Frontal cortex (tissue), 4 donors: ENCODE measurements around the gene ABLIM2. TPM values are rescaled to one million over a fixed set of nuclear protein-coding genes. Genes with fewer than 3 reads are reported as not detected.
A peak's percentile ranks its signal among the peaks of the same experiment; 100 is the strongest.
"Not testable (repeated sequence)": the region's sequence is repeated elsewhere in the genome, so short reads cannot be mapped to it uniquely, and the experiment has no call there.

ENCODE experiments used
- DNase-seq, 2 donors: peaks; one replicate each; pipeline ENCODE4 v3.0.0; 2012; ENCODE audit warnings: low spot score in 2 of 2
- FAIRE-seq: peaks from 2 replicates; lab custom pipeline; 2012; peaks lifted over from hg19 to GRCh38; lab: Jason Lieb, UNC
- total RNA-seq: library from RNA; depleted of rRNA; stranded (reverse); fragments of >200 nt; gene quantifications from one replicate; pipeline ENCODE4 v1.2.3, GENCODE V29; 2014
- donor health status: control.
- donor health status: control.
- donor health status: control.

Gene ABLIM2
- total RNA-seq, 1 donor from 2014 or later = 9.4 TPM

GRCh38 chr4:7960017-7960789 lies 198.4 kb downstream of the ABLIM2 start:
- DNase-seq (no peak), FAIRE-seq (no peak)

GRCh38 chr4:7959078-7959477 lies 199.5 kb downstream of the ABLIM2 start:
- DNase-seq = no peak

GRCh38 chr4:7956934-7957656 lies 201.5 kb downstream of the ABLIM2 start:
- FAIRE-seq (no peak), DNase-seq (no peak)

More at GRCh38 chr4:7959078-7959477, 199.5 kb downstream of the ABLIM2 start:
- FAIRE-seq = no peak

- DNase-seq (peak in 1 of 2 donors; percentile 52), FAIRE-seq (no peak)
These were observed 202.3 kb downstream of the ABLIM2 start for GRCh38 chr4:7956270-7956808.

GRCh38 chr4:7955393-7955792 lies 203.2 kb downstream of the ABLIM2 start:
- FAIRE-seq (no peak), DNase-seq (no peak)

GRCh38 chr4:7952615-7953014 lies 206.0 kb downstream of the ABLIM2 start:
- no peak for FAIRE-seq
- no peak for DNase-seq

GRCh38 chr4:7950301-7951092 lies 208.1 kb downstream of the ABLIM2 start:
- no peak for DNase-seq
- no peak for FAIRE-seq

- FAIRE-seq (no peak), DNase-seq (no peak)
These were observed 208.9 kb downstream of the ABLIM2 start for GRCh38 chr4:7949759-7950158.

- FAIRE-seq (no peak), DNase-seq (no peak)
These were observed 210.7 kb downstream of the ABLIM2 start for GRCh38 chr4:7947927-7948326.

- DNase-seq (no peak), FAIRE-seq (no peak)
These were observed 212.8 kb downstream of the ABLIM2 start for GRCh38 chr4:7945709-7946380.

- FAIRE-seq = no peak
- DNase-seq = no peak
These were observed 213.9 kb downstream of the ABLIM2 start for GRCh38 chr4:7944599-7945220.

- DNase-seq, FAIRE-seq: not testable (repeated sequence)
These were observed 214.9 kb downstream of the ABLIM2 start for GRCh38 chr4:7943688-7944087.

- FAIRE-seq = no peak
These were observed 215.4 kb downstream of the ABLIM2 start for GRCh38 chr4:7943211-7943610.

GRCh38 chr4:7941965-7942496 lies 216.6 kb downstream of the ABLIM2 start:
- DNase-seq = no peak
- FAIRE-seq = no peak

More at GRCh38 chr4:7943211-7943610, 215.4 kb downstream of the ABLIM2 start:
- DNase-seq = no peak

- FAIRE-seq (no peak), DNase-seq (no peak)
These were observed 217.3 kb downstream of the ABLIM2 start for GRCh38 chr4:7941111-7941964.

GRCh38 chr4:7939377-7940108 lies 219.1 kb downstream of the ABLIM2 start, which contains the start of gene AFAP1:
AFAP1 (minus strand) TSS chr4:7939861; CDS start chr4:7872078, 67,783 bp downstream.
- FAIRE-seq (no peak), DNase-seq (peak; percentile 99)
